Glutamatergic neuron (in vitro differentiated cells): ENCODE measurements around the gene WDSUB1. TPM values are rescaled to one million over a fixed set of nuclear protein-coding genes. Genes with fewer than 3 reads are reported as not detected.

Experiments
- DNase-seq: peaks from one replicate; pipeline ENCODE4 v3.0.0; 2022
- H3K27ac Mint-ChIP-seq: one replicate; pipeline ENCODE4 v1.8.0; 2020; ENCODE audit warnings: mild to moderate bottlenecking, mixed read lengths, inconsistent platforms; ENCODE audit not compliant: unreplicated experiment
- H3K27me3 Mint-ChIP-seq: one replicate; pipeline ENCODE4 v1.8.0; 2020; ENCODE audit warnings: mild to moderate bottlenecking, moderate library complexity, mixed read lengths, inconsistent platforms; ENCODE audit not compliant: unreplicated experiment
- H3K36me3 Mint-ChIP-seq: one replicate; pipeline ENCODE4 v1.8.0; 2020; ENCODE audit warnings: mild to moderate bottlenecking, mixed read lengths, inconsistent platforms; ENCODE audit not compliant: unreplicated experiment
- H3K4me1 Mint-ChIP-seq: one replicate; pipeline ENCODE4 v1.8.0; 2020; ENCODE audit warnings: mild to moderate bottlenecking, low read depth, mixed read lengths, inconsistent platforms; ENCODE audit not compliant: unreplicated experiment
- H3K4me3 Mint-ChIP-seq: one replicate; pipeline ENCODE4 v1.8.0; 2020; ENCODE audit warnings: mild to moderate bottlenecking, mixed read lengths, inconsistent platforms; ENCODE audit not compliant: unreplicated experiment
- H3K9me3 Mint-ChIP-seq: one replicate; pipeline ENCODE4 v1.8.0; 2020; ENCODE audit warnings: mild to moderate bottlenecking, moderate library complexity, mixed read lengths, inconsistent platforms; ENCODE audit not compliant: unreplicated experiment
- total RNA-seq: library from RNA; stranded (reverse); fragmentation: NEBNext Ultra II Directional; extraction: Animal tissue kit (Norgen Biotek cat#: 25700); gene quantifications from one replicate; pipeline ENCODE4 v1.2.1, GENCODE V29; 2021; ENCODE audit not compliant: unreplicated experiment
- TF ChIP-seq, protein P1 (sequence below): fragments of 200-600 bp; sonication (generic); IDR thresholded peaks from one replicate; pipeline ENCODE4 v1.5.0; 2021; ENCODE audit not compliant: partially characterized antibody, unreplicated experiment

The WDSUB1 gene
- total RNA-seq, 1 donor from 2014 or later, result 3.7 TPM

DNA sequence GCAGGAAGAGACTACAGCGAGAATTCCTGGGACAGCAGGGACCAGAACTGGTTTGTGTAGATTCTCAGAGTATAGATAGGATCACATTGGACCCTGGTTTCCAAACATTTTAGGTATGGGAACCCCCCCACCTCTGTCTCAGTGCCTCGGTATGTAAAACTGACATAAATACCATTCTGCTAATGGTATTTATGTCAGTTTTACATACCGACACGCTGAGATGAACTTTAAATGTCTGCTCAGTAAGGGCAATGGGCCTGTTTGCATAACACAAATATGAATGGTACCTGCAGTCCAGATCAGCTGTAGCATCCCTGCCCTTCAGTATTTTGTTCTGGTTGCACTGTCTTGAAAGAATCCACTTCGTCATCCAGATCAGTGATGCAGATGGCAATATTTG lies 73.2 kb downstream of the WDSUB1 start:
- Mint-ChIP-seq H3K9me3 (peaks cover 3% of the 10 kb centered on the region), H3K27me3 (peaks cover 4% of the 10 kb centered on the region), H3K36me3 (peaks cover 20% of the 10 kb centered on the region), H3K4me3 (no peak overlapping the region), H3K27ac (no peak overlapping the region), H3K4me1 (peaks cover 2% of the 10 kb centered on the region)
- TF ChIP-seq, protein P1, sequence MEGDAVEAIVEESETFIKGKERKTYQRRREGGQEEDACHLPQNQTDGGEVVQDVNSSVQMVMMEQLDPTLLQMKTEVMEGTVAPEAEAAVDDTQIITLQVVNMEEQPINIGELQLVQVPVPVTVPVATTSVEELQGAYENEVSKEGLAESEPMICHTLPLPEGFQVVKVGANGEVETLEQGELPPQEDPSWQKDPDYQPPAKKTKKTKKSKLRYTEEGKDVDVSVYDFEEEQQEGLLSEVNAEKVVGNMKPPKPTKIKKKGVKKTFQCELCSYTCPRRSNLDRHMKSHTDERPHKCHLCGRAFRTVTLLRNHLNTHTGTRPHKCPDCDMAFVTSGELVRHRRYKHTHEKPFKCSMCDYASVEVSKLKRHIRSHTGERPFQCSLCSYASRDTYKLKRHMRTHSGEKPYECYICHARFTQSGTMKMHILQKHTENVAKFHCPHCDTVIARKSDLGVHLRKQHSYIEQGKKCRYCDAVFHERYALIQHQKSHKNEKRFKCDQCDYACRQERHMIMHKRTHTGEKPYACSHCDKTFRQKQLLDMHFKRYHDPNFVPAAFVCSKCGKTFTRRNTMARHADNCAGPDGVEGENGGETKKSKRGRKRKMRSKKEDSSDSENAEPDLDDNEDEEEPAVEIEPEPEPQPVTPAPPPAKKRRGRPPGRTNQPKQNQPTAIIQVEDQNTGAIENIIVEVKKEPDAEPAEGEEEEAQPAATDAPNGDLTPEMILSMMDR, result no peak
- DNase-seq, result no peak

DNA sequence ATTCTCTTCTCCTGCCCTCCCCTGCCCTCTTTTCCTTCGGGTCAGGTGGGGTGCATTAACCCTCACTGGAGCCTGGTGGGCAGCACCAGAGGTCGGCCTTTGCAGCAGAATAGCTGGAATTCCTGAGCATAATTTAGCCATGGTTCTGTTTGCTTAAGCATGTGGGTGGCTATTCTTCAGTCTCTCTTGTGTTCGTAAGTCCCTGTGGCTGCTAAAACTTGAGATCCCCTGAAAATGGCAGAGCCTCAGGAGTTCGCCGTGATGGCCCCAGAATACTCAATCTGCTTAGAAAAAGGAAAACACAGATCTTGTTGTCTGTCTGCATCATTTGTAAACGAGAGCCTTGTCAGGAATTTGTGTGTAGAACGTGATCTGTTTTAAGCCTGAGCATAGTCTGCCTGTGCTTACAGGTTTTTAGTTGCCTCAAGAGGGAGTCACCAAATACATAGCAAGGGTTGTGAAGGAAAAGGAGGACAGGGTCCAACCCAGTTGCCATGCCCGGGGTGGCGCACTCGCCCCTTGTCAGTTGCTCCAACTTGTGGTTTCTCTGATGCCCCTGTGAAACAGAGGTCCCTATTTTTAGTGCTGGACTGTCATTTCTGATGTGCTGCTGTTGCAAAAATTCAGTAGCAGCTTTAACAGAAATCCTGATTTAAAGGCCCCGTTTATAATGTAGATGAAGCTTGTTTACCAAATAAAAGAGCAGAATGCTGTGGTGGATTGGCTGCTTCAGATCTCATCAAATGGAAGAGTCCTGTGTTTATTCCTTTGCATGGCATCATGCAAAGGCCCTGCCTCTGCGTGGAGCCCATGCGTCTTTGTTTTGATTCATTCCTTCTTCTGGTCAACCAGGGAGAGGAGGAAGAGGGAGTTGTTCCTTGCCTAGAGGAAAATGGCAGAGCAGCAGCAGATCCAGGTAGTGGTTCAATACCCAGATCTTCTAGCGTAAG lies 74.8 kb downstream of the WDSUB1 start:
- Mint-ChIP-seq H3K9me3 (peaks cover 3% of the 10 kb centered on the region), H3K27ac (no peak overlapping the region), H3K36me3 (peaks cover 19% of the 10 kb centered on the region), H3K4me3 (no peak overlapping the region), H3K4me1 (peaks cover 2% of the 10 kb centered on the region), H3K27me3 (peaks cover 4% of the 10 kb centered on the region)
- TF ChIP-seq, protein P1, result no peak
- no peak for DNase-seq

DNA sequence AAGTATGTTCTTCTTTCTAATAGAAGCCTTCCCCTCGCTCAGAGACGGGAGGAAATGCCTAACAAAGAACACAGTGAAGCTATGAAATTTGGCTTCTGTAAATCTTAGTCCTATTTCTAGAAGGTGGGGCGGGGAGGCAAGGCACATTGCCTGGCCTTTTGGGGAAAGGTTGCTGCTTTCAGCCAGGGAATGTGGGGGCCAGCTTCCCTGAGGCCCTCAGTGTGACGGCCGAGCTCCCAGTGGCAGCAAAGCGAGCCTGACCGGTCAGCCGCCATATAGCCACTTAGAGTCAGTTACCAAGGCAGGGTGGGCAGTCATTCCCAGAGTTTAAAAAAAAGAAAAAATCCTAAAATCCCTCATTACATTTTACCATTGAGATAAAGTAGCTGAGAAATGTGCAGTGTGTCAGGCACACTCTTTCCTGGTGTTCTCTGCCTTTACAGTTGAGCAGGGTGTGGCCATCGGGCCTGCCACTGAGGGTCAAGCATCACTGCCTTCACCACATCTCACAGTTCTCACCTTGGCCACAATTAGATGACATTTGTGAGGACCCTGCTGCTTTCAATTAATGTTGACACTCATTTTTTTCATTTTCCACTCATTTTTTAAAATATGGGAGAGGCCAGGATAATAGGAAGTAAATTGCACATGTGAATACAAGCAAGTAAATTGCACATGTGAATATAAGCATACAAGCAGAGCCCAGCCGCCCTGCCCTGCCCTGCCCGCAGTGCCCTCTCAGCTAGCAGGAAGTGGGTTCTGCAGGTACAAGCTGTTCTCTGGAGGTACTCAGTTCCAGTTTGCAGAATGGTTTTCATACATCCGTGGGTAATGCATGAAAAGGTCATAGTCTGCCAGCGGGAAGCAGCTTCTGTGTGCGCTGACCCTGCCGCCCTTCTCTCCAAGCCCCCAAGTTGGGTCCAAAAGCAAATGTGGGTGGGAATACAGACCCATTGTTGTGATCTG lies 76.9 kb downstream of the WDSUB1 start:
- Mint-ChIP-seq H3K36me3 (no peaks in the 10 kb centered on the region), H3K4me1 (peaks cover 2% of the 10 kb centered on the region), H3K4me3 (no peak overlapping the region), H3K27me3 (peaks cover 2% of the 10 kb centered on the region), H3K9me3 (no peaks in the 10 kb centered on the region), H3K27ac (no peak overlapping the region)
- DNase-seq, result no peak
- TF ChIP-seq, protein P1, result no peak

DNA sequence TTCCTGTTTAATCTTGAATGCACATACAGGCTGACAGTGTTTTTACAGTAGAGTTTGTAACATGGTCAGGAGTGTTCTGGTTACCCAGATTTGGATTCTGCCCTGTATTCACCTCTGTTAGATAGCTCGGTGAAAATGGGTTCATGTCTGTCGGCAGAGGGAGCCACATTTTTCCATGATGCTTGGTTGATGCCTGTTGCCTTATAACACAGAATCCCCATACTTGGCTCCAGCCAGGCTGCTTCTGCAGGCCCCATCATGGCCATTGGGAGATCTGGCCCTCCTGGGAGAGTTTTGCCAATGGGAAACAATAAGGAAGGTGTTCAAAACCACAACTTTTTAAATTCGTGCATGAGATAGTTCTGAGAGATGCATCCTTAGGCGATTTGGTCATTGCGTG lies 78.1 kb downstream of the WDSUB1 start:
- H3K4me1 Mint-ChIP-seq, result peaks cover 2% of the 10 kb centered on the region
- H3K9me3 Mint-ChIP-seq, result no peaks in the 10 kb centered on the region
- H3K4me3 Mint-ChIP-seq, result no peak overlapping the region
- no peak for DNase-seq
- TF ChIP-seq, protein P1, result no peak
- H3K27me3 Mint-ChIP-seq, result peaks cover 2% of the 10 kb centered on the region
- no peak overlapping the region for H3K27ac Mint-ChIP-seq
- H3K36me3 Mint-ChIP-seq, result no peaks in the 10 kb centered on the region
